ENCODE measurements around the gene NRP2.

The NRP2 gene

GRCh38 chr2:205785507-205786260 lies 103.4 kb downstream of the NRP2 start:
- no peak for TF ChIP-seq CTCF (IDR thresholded peaks at IDR 0.05; ENCODE audit: low read depth, low read length, missing control alignments)
- no peak overlapping the region for H3K4me3 ChIP-seq (ENCODE audit: low read depth, low read length)
- DNase-seq (ENCODE audit: low read depth), result no peak

GRCh38 chr2:205786976-205787375 lies 104.7 kb downstream of the NRP2 start:
- no peak overlapping the region for H3K4me3 ChIP-seq (ENCODE audit: low read depth, low read length)
- no peak for TF ChIP-seq CTCF (IDR thresholded peaks at IDR 0.05; ENCODE audit: low read depth, low read length, missing control alignments)
- no peak for DNase-seq (ENCODE audit: low read depth)

- no peak for DNase-seq (ENCODE audit: low read depth)
These were observed 105.5 kb downstream of the NRP2 start for GRCh38 chr2:205787761-205788160.

GRCh38 chr2:205789906-205790305 lies 107.6 kb downstream of the NRP2 start:
- TF ChIP-seq CTCF (IDR thresholded peaks at IDR 0.05; ENCODE audit: low read depth, low read length, missing control alignments), result no peak
- DNase-seq (ENCODE audit: low read depth), result no peak
- no peak overlapping the region for H3K4me3 ChIP-seq (ENCODE audit: low read depth, low read length)

More at GRCh38 chr2:205787761-205788160, 105.5 kb downstream of the NRP2 start:
- no peak for TF ChIP-seq CTCF (IDR thresholded peaks at IDR 0.05; ENCODE audit: low read depth, low read length, missing control alignments)
- no peak overlapping the region for H3K4me3 ChIP-seq (ENCODE audit: low read depth, low read length)

GRCh38 chr2:205792908-205793307 lies 110.6 kb downstream of the NRP2 start:
- no peak for TF ChIP-seq CTCF (IDR thresholded peaks at IDR 0.05; ENCODE audit: low read depth, low read length, missing control alignments)
- no peak overlapping the region for H3K4me3 ChIP-seq (ENCODE audit: low read depth, low read length)
- DNase-seq (ENCODE audit: low read depth), result no peak

GRCh38 chr2:205796805-205797313 lies 114.6 kb downstream of the NRP2 start:
- DNase-seq (ENCODE audit: low read depth), result no peak
- no peak overlapping the region for H3K4me3 ChIP-seq (ENCODE audit: low read depth, low read length)
- TF ChIP-seq CTCF (IDR thresholded peaks at IDR 0.05; ENCODE audit: low read depth, low read length, missing control alignments), result no peak

- TF ChIP-seq CTCF (IDR thresholded peaks at IDR 0.05; ENCODE audit: low read depth, low read length, missing control alignments), result no peak
- no peak overlapping the region for H3K4me3 ChIP-seq (ENCODE audit: low read depth, low read length)
- no peak for DNase-seq (ENCODE audit: low read depth)
These were observed 115.6 kb downstream of the NRP2 start for GRCh38 chr2:205797866-205798265.

Data from GM12864 (cell line).